Thoracic aorta (tissue), 2 donors: ENCODE data around the gene FARP1. TPM values are rescaled to one million over a fixed set of nuclear protein-coding genes. Genes with fewer than 3 reads are reported as not detected.

Source experiments
- ATAC-seq: fragments of 150-250 bp; one replicate; pipeline ENCODE4 v1.8.0; 2017; ENCODE audit warnings: low read depth; ENCODE audit not compliant: insufficient number of reproducible peaks, low FRiP score
- DNase-seq: peaks from one replicate; pipeline ENCODE4 v3.0.0-alpha.2; 2020; ENCODE audit warnings: low spot score
- H3K27ac ChIP-seq, 2 donors: fragments of 200-600 bp; sonication (generic); 1 replicate in 1 of 2; 2 replicates in 1 of 2; pipeline ENCODE4 v1.5.1; 2016; ENCODE audit warnings: mild to moderate bottlenecking in 2 of 2, moderate library complexity in 2 of 2
- H3K27me3 ChIP-seq: fragments of 200-600 bp; sonication (generic); replicated peaks from 2 replicates; pipeline ENCODE4 v1.6.0; 2016; ENCODE audit warnings: mild to moderate bottlenecking; ENCODE audit not compliant: insufficient read depth
- H3K36me3 ChIP-seq: fragments of 200-600 bp; sonication (generic); one replicate; pipeline ENCODE4 v1.5.1; 2016
- H3K4me1 ChIP-seq, 2 donors: fragments of 200-600 bp; sonication (generic); 1 replicate in 1 of 2; 2 replicates in 1 of 2; pipeline versions ENCODE4 v1.5.1 to v1.6.0; 2016; ENCODE audit warnings: low read depth in 2 of 2, mild to moderate bottlenecking in 1 of 2; ENCODE audit not compliant: control insufficient read depth in 1 of 2
- H3K4me3 ChIP-seq: fragments of 200-600 bp; sonication (generic); 2 replicates; pipeline ENCODE4 v1.5.1; 2016; ENCODE audit warnings: mild to moderate bottlenecking
- H3K9me3 ChIP-seq: fragments of 200-600 bp; sonication (generic); 2 replicates; pipeline ENCODE4 v1.5.1; 2016
- CTCF ChIP-seq: fragments of 200-600 bp; sonication (generic); IDR thresholded peaks from one replicate; pipeline ENCODE4 v1.5.1; 2019; ENCODE audit warnings: antibody characterized with exemption
- total RNA-seq, 2 donors: library from RNA; depleted of rRNA; stranded (reverse); fragments of >200 nt; gene quantifications; one replicate each; pipeline versions ENCODE4 v1.1.0 to v1.2.3, GENCODE V29; 2016

FARP1 gene
- total RNA-seq, 2 donors from 2014 or later = 17.6 to 30.3 TPM

GRCh38 chr13:98297051-98297450, 154.2 kb downstream of the FARP1 start:
- Histone ChIP-seq H3K27me3 (no peaks in the 10 kb centered on the region), H3K4me3 (no peak overlapping the region), H3K36me3 (no peaks in the 10 kb centered on the region), H3K27ac (no peak overlapping the region), H3K4me1 (peaks cover 4 to 12% of the 10 kb centered on the region in 2 donors), H3K9me3 (no peaks in the 10 kb centered on the region)
- TF ChIP-seq CTCF = no peak
- no peak for DNase-seq
- ATAC-seq = no peak

GRCh38 chr13:98297745-98298144, 154.9 kb downstream of the FARP1 start:
- ATAC-seq (no peak), DNase-seq (no peak)
- H3K4me1 ChIP-seq = peaks cover 4 to 12% of the 10 kb centered on the region in 2 donors
- TF ChIP-seq CTCF = no peak
- H3K27me3 ChIP-seq = no peaks in the 10 kb centered on the region
- H3K4me3 ChIP-seq = no peak overlapping the region
- H3K36me3 ChIP-seq = no peaks in the 10 kb centered on the region
- no peak overlapping the region for H3K27ac ChIP-seq
- H3K9me3 ChIP-seq = no peaks in the 10 kb centered on the region

- H3K27ac ChIP-seq = no peak overlapping the region
- H3K36me3 ChIP-seq = no peaks in the 10 kb centered on the region
- H3K4me3 ChIP-seq = no peak overlapping the region
- no peaks in the 10 kb centered on the region for H3K27me3 ChIP-seq
- TF ChIP-seq CTCF = no peak
- no peak for ATAC-seq
- no peak for DNase-seq
- peaks cover 4 to 12% of the 10 kb centered on the region in 2 donors for H3K4me1 ChIP-seq
- H3K9me3 ChIP-seq = no peaks in the 10 kb centered on the region
These were observed 155.7 kb downstream of the FARP1 start for GRCh38 chr13:98298599-98298998.

GRCh38 chr13:98299235-98299965, 156.5 kb downstream of the FARP1 start:
- no peak for ATAC-seq
- peaks cover 4 to 12% of the 10 kb centered on the region in 2 donors for H3K4me1 ChIP-seq
- H3K27ac ChIP-seq = no peak overlapping the region
- no peak for TF ChIP-seq CTCF
- H3K27me3 ChIP-seq = no peaks in the 10 kb centered on the region
- H3K4me3 ChIP-seq = no peak overlapping the region
- no peaks in the 10 kb centered on the region for H3K9me3 ChIP-seq
- no peaks in the 10 kb centered on the region for H3K36me3 ChIP-seq
- no peak for DNase-seq

GRCh38 chr13:98299966-98300350, 157.1 kb downstream of the FARP1 start:
- H3K4me1 ChIP-seq = peaks cover 4 to 12% of the 10 kb centered on the region in 2 donors
- H3K27me3 ChIP-seq = no peaks in the 10 kb centered on the region
- no peak overlapping the region for H3K27ac ChIP-seq
- ATAC-seq (no peak), DNase-seq (no peak)
- no peak overlapping the region for H3K4me3 ChIP-seq
- no peak for TF ChIP-seq CTCF
- H3K36me3 ChIP-seq = no peaks in the 10 kb centered on the region
- no peaks in the 10 kb centered on the region for H3K9me3 ChIP-seq
